Measurements from ENCODE around the gene BLOC1S1.

Gene BLOC1S1

DNA sequence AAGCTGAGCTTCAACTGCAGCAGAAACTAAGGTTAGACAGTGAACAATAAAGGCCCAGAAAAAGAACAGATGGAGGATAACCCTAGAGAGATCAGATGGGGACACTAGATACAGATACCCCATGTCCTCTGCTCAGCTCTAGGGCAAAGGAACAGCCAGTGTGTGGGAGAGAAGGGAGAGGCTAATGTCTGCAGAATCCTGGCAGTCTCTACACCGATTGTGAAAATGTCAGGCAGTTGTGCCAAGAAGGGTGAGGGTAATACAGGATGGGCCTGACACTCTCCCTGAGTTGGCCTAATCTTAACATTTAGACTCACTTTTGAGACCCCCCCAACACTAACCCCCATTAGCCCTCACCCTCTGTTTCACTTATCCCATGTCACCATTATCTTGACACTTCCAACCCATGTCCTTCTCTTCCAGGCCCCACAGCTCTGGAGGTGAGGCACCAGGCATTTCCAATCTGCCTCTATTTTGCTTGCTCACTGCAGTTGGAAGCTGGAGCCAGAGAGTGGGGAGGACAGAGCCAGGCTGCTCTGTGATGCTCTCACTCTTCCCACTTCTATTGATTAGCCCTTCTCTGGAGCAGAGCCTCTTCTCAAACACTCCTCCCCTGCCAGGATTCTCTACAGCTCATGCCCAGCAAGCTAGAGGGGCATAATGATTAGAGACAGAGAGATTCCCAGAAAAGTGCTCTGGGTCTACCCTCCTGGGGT, 3.0 kb upstream of the BLOC1S1 start:
- H3K4me3 ChIP-seq (ENCODE audit: low read depth, low read length), result no peak overlapping the region
- TF ChIP-seq, protein P1, sequence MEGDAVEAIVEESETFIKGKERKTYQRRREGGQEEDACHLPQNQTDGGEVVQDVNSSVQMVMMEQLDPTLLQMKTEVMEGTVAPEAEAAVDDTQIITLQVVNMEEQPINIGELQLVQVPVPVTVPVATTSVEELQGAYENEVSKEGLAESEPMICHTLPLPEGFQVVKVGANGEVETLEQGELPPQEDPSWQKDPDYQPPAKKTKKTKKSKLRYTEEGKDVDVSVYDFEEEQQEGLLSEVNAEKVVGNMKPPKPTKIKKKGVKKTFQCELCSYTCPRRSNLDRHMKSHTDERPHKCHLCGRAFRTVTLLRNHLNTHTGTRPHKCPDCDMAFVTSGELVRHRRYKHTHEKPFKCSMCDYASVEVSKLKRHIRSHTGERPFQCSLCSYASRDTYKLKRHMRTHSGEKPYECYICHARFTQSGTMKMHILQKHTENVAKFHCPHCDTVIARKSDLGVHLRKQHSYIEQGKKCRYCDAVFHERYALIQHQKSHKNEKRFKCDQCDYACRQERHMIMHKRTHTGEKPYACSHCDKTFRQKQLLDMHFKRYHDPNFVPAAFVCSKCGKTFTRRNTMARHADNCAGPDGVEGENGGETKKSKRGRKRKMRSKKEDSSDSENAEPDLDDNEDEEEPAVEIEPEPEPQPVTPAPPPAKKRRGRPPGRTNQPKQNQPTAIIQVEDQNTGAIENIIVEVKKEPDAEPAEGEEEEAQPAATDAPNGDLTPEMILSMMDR (IDR thresholded peaks at IDR 0.05; ENCODE audit: low read depth, low read length, missing control alignments), result no peak
- no peak for DNase-seq (ENCODE audit: low read depth)

DNA sequence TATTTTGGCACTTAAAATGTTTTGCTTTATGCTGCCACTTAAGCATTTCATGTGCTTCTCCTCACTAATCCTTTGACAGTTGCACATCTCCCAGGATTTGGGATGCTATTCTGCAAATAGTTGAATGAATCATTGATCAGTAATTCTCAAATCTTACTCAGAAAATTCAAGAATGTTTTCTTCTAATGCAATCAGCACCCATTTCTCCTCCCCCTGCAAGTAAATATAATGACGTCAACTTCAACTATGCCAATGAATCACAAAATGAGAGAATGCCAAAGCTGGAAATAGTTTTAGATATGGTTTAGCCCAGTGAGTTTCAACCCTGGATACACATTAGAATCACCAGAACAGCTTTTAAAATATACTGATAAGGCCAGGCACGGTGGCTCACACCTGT, 2.1 kb upstream of the BLOC1S1 start:
- DNase-seq (ENCODE audit: low read depth), result no peak
- no peak overlapping the region for H3K4me3 ChIP-seq (ENCODE audit: low read depth, low read length)
- TF ChIP-seq, protein P1 (IDR thresholded peaks at IDR 0.05; ENCODE audit: low read depth, low read length, missing control alignments), result no peak

DNA sequence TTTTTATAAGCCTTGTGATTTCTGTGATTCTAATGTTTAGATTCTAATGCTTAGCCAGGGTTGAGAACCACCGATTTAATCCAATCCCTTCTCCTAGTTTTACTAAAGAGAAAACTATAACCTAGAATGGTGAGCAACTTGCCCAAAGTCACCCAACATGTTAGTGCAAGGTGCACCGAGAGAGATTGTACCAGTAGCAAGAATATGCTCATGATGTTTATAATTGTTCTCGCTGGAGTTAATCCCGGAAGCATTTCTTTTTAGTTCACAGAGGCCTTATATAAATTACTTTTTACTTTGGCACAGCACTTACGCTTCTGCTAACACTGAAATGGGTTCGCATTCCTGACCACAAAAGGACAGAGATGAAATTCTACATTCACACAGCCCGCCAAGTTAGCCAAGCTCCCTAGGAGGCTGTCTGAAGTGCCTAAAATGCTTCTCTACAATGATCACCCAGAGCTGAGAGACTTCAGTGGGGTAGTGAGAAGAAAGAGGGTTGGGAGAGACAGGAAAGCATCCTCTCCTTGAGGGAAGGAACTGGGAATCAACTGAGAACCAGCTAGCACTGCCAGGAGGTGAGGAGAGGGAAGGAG, 579 bp upstream of the BLOC1S1 start:
- DNase-seq (ENCODE audit: low read depth), result no peak
- H3K4me3 ChIP-seq (ENCODE audit: low read depth, low read length), result peak overlapping the region; percentile 80
- TF ChIP-seq, protein P1 (IDR thresholded peaks at IDR 0.05; ENCODE audit: low read depth, low read length, missing control alignments), result no peak

DNA sequence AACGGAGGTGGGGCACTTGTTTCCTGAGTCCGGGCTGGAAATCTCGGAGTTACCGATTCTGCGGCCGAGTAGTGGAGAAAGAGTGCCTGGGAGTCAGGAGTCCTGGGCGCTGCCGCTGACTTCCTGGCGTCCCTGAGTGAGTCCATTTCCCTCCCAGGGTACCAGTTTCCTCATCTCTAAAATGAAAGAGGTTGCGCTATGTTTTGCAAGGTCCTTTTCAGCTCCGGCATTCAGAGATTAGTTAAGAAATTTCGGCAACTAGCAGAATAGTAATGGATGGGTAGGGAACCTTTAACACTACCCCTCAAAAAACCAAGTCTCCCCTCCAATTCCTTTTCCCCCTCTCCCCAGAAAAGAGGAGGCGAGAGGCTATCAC, 724 bp downstream of the BLOC1S1 start:
- TF ChIP-seq, protein P1 (IDR thresholded peaks at IDR 0.05; ENCODE audit: low read depth, low read length, missing control alignments), result no peak
- DNase-seq (ENCODE audit: low read depth), result no peak

DNA sequence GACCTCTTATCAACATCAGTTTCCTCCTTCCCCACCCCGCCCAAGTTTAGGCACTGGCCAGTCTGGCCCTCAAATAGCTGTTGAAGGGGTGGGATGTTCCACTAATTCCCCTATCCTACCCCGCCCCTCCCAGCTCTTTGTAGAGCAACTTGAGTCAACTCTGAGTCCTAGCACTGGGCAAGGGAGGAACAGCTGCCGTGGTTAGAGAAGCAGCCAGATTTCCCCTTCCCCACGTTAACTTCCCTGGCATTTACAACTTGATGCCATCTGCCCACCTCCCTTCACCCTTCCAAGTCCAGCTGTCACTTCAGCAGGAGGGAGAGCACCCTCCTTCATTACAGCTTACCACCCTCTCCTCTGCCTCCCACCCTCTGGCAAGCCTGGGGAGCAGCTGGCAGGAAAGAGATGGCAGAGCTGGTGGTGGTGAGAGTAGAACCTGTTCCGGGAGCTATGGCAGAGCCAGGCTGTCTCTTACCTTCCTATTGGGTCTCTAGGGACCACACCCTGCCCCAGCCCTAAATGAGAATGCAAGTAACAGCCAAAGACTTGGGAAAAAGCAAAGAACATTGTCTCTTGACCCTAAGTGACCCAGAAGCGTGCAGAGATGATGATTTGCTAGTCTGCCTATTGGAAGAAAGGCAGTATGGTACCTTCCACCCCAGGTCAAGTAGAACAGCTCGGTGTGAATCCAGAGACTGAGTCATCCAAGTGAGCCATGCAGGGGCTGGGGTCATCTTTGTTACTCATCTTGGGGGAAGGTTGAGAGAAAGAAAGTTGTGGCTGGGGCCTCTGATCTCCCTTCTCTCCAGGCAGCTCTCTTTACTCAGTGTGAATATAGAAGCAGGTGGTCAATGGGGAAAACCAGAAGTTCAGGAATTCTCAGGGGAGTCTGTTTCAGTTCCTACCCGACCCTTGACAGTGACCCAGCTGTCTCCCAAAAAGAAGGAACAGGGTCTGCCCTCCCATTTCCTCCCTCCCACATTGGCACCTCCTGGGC, 1.5 kb downstream of the BLOC1S1 start:
- TF ChIP-seq, protein P1 (IDR thresholded peaks at IDR 0.05; ENCODE audit: low read depth, low read length, missing control alignments), result no peak
- no peak for DNase-seq (ENCODE audit: low read depth)
- H3K4me3 ChIP-seq (ENCODE audit: low read depth, low read length), result peak overlapping the region; percentile 80

More for the DNA sequence above, 724 bp downstream of the BLOC1S1 start:
- peak overlapping the region; percentile 80 for H3K4me3 ChIP-seq (ENCODE audit: low read depth, low read length)

DNA sequence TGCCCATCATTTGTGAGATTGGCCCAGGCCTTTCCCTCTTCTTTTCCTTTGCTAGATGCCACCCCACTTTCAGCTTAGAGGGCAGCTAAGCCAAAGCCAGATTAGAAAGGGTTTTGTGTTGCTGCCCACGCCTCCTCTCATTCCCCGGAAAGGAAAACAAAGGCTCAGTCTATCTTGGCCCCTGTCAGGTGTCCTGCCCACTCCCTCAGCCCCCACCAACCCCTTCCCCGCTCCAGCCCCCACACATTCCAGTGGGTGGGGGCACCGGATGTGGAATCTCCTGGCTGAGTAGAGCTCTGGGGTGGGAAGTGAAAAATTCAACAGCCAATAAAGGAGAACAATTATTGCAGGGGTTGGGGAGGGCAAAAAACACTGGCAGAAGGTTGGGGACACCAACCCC, 2.2 kb downstream of the BLOC1S1 start:
- no peak overlapping the region for H3K4me3 ChIP-seq (ENCODE audit: low read depth, low read length)
- TF ChIP-seq, protein P1 (IDR thresholded peaks at IDR 0.05; ENCODE audit: low read depth, low read length, missing control alignments), result no peak
- DNase-seq (ENCODE audit: low read depth), result no peak

Measured in GM12864 (cell line).